Measurements from ENCODE around the gene SRC. TPM values are rescaled to one million over a fixed set of nuclear protein-coding genes. Genes with fewer than 3 reads are reported as not detected.

SRC gene
- total and polyA plus RNA-seq, 8 donors = 21.3 to 78.4 (median 36.8) TPM

DNA sequence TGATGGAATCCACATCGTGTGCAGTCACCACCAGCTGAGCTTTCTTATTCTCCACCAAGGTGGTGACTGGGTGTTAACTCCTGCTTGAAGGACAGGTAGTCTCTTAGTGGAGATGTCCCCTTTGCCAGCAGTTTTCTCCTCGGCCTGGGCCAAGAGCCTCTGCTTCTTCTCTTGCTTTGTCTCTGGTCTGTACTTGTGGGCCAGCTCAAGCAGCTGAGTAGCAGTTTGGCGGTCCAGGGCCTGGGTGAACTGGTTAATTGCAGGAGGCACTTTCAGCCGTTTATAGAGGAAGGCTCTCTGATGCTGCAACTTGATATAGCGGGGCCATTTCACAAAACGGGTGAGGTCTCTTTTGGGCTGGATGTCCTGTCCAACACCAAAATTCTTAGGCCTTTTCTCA is 99.1 kb downstream of the SRC start:
- intact Hi-C loops (cut with DNase I) = no loop called here
- ATAC-seq (no peak), FAIRE-seq (no peak), DNase-seq (no peak)
- no peak overlapping the region for H3K4me3 ChIP-seq
- no peak overlapping the region for H3K27ac ChIP-seq
- no peaks in the 10 kb centered on the region for H3K36me3 ChIP-seq
- TF ChIP-seq CTCF (IDR thresholded peaks at IDR 0.05) = no peak
- H3K27me3 ChIP-seq = no peaks in the 10 kb centered on the region
- 54 to 67% methylated on average over 6 of the region's 6 CpGs for WGBS, 2 donors
- no peaks in the 10 kb centered on the region for H3K9me3 ChIP-seq
- no peaks in the 10 kb centered on the region for H3K4me1 ChIP-seq

GRCh38 chr20:37446286-37447032 is 100.5 kb downstream of the SRC start:
- intact Hi-C loops (cut with DNase I) = no loop called here
- no peak for DNase-seq
- H3K27me3 ChIP-seq = no peaks in the 10 kb centered on the region
- 60 to 73% methylated on average over 5 of the region's 5 CpGs for WGBS, 2 donors
- no peaks in the 10 kb centered on the region for H3K36me3 ChIP-seq
- H3K9me3 ChIP-seq = no peaks in the 10 kb centered on the region
- no peak for FAIRE-seq
- H3K4me1 ChIP-seq = no peaks in the 10 kb centered on the region
- no peak overlapping the region for H3K27ac ChIP-seq
- ATAC-seq = no peak
- H3K4me3 ChIP-seq = no peak overlapping the region
- no peak for TF ChIP-seq CTCF (IDR thresholded peaks at IDR 0.05)

GRCh38 chr20:37447688-37448087 is 101.7 kb downstream of the SRC start:
- FAIRE-seq = no peak
- WGBS, 2 donors = 67 to 71% methylated on average over 3 of the region's 3 CpGs
- no peak for TF ChIP-seq CTCF (IDR thresholded peaks at IDR 0.05)

DNA sequence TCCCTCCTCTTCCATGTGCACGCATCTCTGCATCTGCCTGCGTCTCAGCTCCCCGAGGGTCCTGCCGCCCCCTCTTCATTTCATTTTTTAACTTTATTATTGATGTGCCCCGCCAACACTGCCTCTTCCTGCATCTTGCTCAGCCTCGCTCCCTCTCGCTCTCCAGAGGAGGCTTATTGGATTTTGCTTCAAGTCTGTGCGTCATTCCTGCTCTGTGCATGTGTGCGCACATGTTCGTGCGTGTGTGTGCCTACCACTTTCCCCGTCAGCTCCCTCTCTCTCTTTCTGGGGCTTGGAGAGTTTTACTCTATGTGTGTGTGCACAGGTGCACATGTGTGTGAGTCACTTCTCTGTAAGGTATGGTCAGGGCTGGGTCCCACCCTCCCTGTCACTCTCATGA is 103.3 kb downstream of the SRC start:
- H3K4me3 ChIP-seq = no peak overlapping the region
- H3K4me1 ChIP-seq = no peaks in the 10 kb centered on the region
- TF ChIP-seq CTCF (IDR thresholded peaks at IDR 0.05) = no peak
- no peak for FAIRE-seq
- H3K36me3 ChIP-seq = no peaks in the 10 kb centered on the region
- no peak for DNase-seq
- ATAC-seq = no peak
- 62 to 74% methylated on average over 12 of the region's 12 CpGs for WGBS, 2 donors
- intact Hi-C loops (cut with DNase I) = no loop called here
- H3K27ac ChIP-seq = no peak overlapping the region
- no peaks in the 10 kb centered on the region for H3K9me3 ChIP-seq
- H3K27me3 ChIP-seq = no peaks in the 10 kb centered on the region

More at GRCh38 chr20:37447688-37448087, 101.7 kb downstream of the SRC start:
- no peak for DNase-seq
- no peak overlapping the region for H3K27ac ChIP-seq
- no peak overlapping the region for H3K4me3 ChIP-seq
- no peak for ATAC-seq
- no peaks in the 10 kb centered on the region for H3K36me3 ChIP-seq
- no peaks in the 10 kb centered on the region for H3K9me3 ChIP-seq
- intact Hi-C loops (cut with DNase I) = no loop called here
- H3K4me1 ChIP-seq = no peaks in the 10 kb centered on the region
- H3K27me3 ChIP-seq = no peaks in the 10 kb centered on the region

DNA sequence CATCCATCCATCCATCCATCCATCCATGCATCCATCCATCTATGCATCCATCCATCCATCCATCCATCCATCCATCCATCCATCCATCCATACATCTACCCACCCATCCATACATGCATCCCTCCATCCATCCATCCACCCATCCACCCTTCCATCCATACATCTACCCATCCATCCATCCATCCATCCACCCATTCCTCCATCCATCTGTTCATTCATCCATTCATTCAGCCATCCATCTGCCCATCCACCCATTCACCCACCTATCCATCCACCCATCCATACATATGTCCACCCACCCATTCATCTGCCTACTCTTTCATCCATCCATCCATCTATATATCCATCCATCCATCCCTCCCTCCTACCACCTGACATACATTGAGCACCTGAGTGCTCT is 104.4 kb downstream of the SRC start:
- Histone ChIP-seq H3K27me3 (no peaks in the 10 kb centered on the region), H3K27ac (no peak overlapping the region), H3K4me3 (no peak overlapping the region), H3K4me1 (no peaks in the 10 kb centered on the region), H3K9me3 (no peaks in the 10 kb centered on the region), H3K36me3 (no peaks in the 10 kb centered on the region)
- no peak for TF ChIP-seq CTCF (IDR thresholded peaks at IDR 0.05)
- FAIRE-seq = no peak
- intact Hi-C loops (cut with DNase I) = no loop called here
- no peak for ATAC-seq
- DNase-seq = no peak

Measured in pancreas (tissue), 10 donors.